ENCODE measurements around the gene TMEM135. TPM values are rescaled to one million over a fixed set of nuclear protein-coding genes. Genes with fewer than 3 reads are reported as not detected.

TMEM135 gene
- total RNA-seq, 1 experiment from 2014 or later, result 6.0 TPM

DNA sequence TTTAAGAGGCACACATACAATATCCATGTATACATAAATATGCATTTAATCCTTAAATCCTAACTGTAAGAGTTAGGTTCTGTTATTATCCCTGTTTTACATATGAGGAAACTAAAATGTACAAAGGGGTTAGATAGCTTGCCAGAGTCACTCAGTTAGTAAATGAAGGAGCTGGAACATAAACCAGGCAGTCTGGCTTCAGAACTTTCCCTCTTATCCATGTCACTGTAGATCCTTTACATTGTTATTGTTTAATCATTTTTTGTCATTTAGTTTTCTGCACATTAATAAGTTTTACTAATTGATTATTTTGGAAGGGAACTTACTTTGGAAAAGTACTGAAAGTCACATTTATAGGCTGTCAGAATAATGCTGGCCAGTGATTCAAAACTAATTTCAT, 282.4 kb downstream of the TMEM135 start:
- no peak overlapping the region for H3K4me3 ChIP-seq
- no peaks in the 10 kb centered on the region for H3K36me3 ChIP-seq
- H3K27ac ChIP-seq, result no peak overlapping the region
- H3K27me3 ChIP-seq (replicated peaks), result no peaks in the 10 kb centered on the region
- DNase-seq (ENCODE audit: low read depth in 1 of 2, low spot score in 2 of 2), result no peak
- H3K4me1 ChIP-seq (replicated peaks), result no peaks in the 10 kb centered on the region
- H3K9me3 ChIP-seq (replicated peaks), result no peaks in the 10 kb centered on the region

GRCh38 chr11:87322568-87322967, 284.8 kb downstream of the TMEM135 start:
- no peaks in the 10 kb centered on the region for H3K9me3 ChIP-seq (replicated peaks)
- DNase-seq (ENCODE audit: low read depth in 1 of 2, low spot score in 2 of 2), result no peak
- no peaks in the 10 kb centered on the region for H3K4me1 ChIP-seq (replicated peaks)

DNA sequence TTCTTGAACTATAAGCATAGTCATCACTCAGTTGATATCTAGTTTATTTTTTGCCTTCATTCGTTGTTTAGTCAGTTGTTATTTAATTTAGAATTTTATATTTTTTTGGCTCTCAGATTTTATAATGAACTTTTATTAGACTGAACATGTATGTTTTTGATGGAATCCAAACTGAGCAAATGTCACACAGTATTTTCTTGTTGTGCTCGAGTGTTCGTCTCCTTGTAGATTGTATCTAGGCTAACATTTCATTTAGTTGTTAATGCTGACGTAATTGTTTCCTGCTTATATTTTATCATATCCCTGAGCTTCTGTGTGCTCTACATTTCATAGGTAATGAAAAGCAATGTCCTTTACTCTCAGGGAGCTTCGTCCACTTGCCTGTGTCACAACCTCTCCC, 286.2 kb downstream of the TMEM135 start:
- H3K36me3 ChIP-seq, result no peaks in the 10 kb centered on the region
- H3K27ac ChIP-seq, result no peak overlapping the region
- no peaks in the 10 kb centered on the region for H3K4me1 ChIP-seq (replicated peaks)
- DNase-seq (ENCODE audit: low read depth in 1 of 2, low spot score in 2 of 2), result no peak
- H3K4me3 ChIP-seq, result no peak overlapping the region
- no peaks in the 10 kb centered on the region for H3K9me3 ChIP-seq (replicated peaks)
- no peaks in the 10 kb centered on the region for H3K27me3 ChIP-seq (replicated peaks)

More at GRCh38 chr11:87322568-87322967, 284.8 kb downstream of the TMEM135 start:
- Histone ChIP-seq H3K27ac (no peak overlapping the region), H3K4me3 (no peak overlapping the region), H3K36me3 (no peaks in the 10 kb centered on the region), H3K27me3 (replicated peaks) (no peaks in the 10 kb centered on the region)

- DNase-seq (ENCODE audit: low read depth in 1 of 2, low spot score in 2 of 2), result no peak
- Histone ChIP-seq H3K4me3 (no peak overlapping the region), H3K27ac (no peak overlapping the region), H3K4me1 (replicated peaks) (no peaks in the 10 kb centered on the region), H3K36me3 (no peaks in the 10 kb centered on the region), H3K9me3 (replicated peaks) (no peaks in the 10 kb centered on the region), H3K27me3 (replicated peaks) (no peaks in the 10 kb centered on the region)
Measured at GRCh38 chr11:87324817-87325489, 287.2 kb downstream of the TMEM135 start.

DNA sequence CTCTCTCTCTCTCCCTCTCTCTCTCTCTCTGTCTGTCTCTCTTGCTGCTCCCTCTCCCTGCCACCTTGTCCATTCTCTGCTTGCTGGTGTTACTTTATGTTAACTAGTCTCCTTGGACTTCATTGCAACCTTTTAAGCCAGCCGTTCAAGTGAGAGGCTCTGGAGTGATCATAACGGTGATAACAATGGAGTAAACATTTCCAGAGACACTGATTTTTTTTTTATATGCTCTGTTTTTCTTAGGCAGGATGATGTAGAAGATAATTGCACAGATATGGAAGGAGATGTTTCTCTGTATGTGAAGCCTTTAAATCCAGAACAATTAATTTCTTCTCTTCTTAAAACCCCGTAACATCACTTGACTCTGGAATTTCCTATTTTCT, 287.7 kb downstream of the TMEM135 start:
- no peaks in the 10 kb centered on the region for H3K36me3 ChIP-seq
- no peak overlapping the region for H3K27ac ChIP-seq
- H3K4me1 ChIP-seq (replicated peaks), result no peaks in the 10 kb centered on the region
- H3K4me3 ChIP-seq, result no peak overlapping the region
- H3K9me3 ChIP-seq (replicated peaks), result no peaks in the 10 kb centered on the region
- DNase-seq (ENCODE audit: low read depth in 1 of 2, low spot score in 2 of 2), result no peak
- H3K27me3 ChIP-seq (replicated peaks), result no peaks in the 10 kb centered on the region

DNA sequence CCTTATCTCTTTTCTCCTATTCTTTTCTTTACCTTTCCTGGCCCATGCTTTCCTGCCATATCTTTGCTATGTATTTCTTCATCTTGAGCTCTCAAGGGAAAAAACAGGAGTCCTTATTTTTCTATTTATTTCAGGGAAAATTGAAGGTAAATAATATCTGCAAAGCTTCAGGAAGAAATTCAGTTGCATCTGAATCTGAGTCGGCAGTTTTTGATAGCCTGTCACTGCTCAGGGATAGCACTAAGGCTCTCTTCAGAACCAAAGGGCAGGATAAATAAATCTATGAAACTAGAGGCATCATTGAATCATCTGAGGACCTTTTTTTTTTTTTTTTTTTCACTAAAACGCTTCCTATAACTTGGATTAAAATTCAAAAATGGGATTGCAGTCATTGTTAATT, 288.9 kb downstream of the TMEM135 start:
- Histone ChIP-seq H3K36me3 (no peaks in the 10 kb centered on the region), H3K4me3 (no peak overlapping the region), H3K27ac (no peak overlapping the region), H3K27me3 (replicated peaks) (no peaks in the 10 kb centered on the region), H3K4me1 (replicated peaks) (no peaks in the 10 kb centered on the region), H3K9me3 (replicated peaks) (no peaks in the 10 kb centered on the region)
- no peak for DNase-seq (ENCODE audit: low read depth in 1 of 2, low spot score in 2 of 2)

DNA sequence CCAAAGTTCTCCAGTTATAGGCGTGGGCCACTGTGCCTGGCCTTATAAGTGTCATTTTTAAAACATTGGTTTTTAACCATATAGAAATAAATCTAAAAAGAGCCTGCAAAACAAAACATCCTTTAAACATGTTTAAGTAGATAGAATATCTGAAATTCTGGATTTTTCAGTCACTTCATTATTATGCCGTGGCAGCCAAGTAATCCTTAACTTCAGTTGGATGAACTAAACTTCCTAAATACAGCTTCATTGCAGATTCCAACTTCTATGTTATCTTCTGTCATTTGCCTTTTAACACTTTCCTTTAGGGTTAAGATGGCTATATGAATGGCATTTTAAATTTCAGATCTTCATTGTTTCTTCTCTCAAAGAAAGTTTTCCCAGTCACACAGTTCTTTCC, 291.4 kb downstream of the TMEM135 start:
- Histone ChIP-seq H3K36me3 (no peaks in the 10 kb centered on the region), H3K27ac (no peak overlapping the region), H3K27me3 (replicated peaks) (no peaks in the 10 kb centered on the region), H3K9me3 (replicated peaks) (no peaks in the 10 kb centered on the region), H3K4me1 (replicated peaks) (no peaks in the 10 kb centered on the region), H3K4me3 (no peak overlapping the region)
- no peak for DNase-seq (ENCODE audit: low read depth in 1 of 2, low spot score in 2 of 2)

- H3K36me3 ChIP-seq, result no peaks in the 10 kb centered on the region
- H3K9me3 ChIP-seq (replicated peaks), result no peaks in the 10 kb centered on the region
- no peak for DNase-seq (ENCODE audit: low read depth in 1 of 2, low spot score in 2 of 2)
- H3K4me1 ChIP-seq (replicated peaks), result no peaks in the 10 kb centered on the region
- no peak overlapping the region for H3K27ac ChIP-seq
- no peaks in the 10 kb centered on the region for H3K27me3 ChIP-seq (replicated peaks)
- H3K4me3 ChIP-seq, result no peak overlapping the region
Measured at GRCh38 chr11:87330187-87330601, 292.5 kb downstream of the TMEM135 start.

DNA sequence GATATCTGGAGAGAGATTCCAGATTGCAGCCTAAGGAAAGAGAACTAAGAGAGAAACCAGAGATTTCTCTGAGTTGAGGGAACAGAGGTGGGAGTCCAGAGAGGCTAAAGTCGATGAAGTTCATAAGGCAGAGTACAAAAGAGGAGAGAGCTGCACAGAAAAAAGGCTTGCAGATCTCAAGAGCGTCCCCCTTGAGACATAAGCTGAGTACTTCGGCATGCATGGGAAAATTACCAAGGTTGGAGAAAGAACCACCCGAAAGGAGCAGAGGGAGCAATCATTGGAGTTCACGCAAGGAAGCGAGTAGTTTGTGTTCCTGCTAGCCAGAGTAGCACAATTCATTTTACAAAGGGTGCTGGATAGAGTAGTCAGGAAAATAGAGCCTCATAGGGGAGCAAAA, 293.5 kb downstream of the TMEM135 start:
- DNase-seq (ENCODE audit: low read depth in 1 of 2, low spot score in 2 of 2), result no peak
- no peak overlapping the region for H3K4me3 ChIP-seq
- no peaks in the 10 kb centered on the region for H3K9me3 ChIP-seq (replicated peaks)
- H3K27me3 ChIP-seq (replicated peaks), result no peaks in the 10 kb centered on the region
- no peaks in the 10 kb centered on the region for H3K36me3 ChIP-seq
- no peak overlapping the region for H3K27ac ChIP-seq
- H3K4me1 ChIP-seq (replicated peaks), result no peaks in the 10 kb centered on the region

DNA sequence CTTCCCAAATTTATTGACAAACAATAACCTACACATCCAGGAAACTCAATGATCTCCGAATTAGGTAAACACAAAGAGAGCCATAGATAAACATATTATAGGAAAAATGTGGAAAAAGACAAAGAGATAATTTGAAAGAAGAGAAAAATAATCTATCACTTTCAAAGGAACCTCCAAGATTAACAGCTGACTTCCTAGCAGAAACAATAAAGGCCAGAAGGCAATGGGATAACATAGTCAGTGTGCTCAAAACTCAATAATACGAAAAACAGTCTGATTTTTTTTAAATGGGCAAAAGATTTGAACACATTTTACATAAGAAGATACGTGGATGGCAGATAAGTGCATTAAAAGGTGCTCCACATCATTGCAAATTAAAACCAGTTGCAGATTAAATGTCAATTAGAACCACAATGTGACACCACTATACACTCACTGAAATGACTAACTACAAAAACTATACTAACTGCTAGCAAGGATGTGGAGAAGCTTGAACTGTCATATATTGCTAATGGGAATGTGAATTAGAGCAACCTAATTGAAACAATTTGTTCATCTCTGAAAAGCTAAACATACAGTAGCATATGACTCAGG, 300.4 kb downstream of the TMEM135 start:
- Histone ChIP-seq H3K4me3 (no peak overlapping the region), H3K27me3 (replicated peaks) (no peaks in the 10 kb centered on the region), H3K4me1 (replicated peaks) (no peaks in the 10 kb centered on the region), H3K36me3 (no peaks in the 10 kb centered on the region), H3K9me3 (replicated peaks) (no peaks in the 10 kb centered on the region), H3K27ac (no peak overlapping the region)
- DNase-seq (ENCODE audit: low read depth in 1 of 2, low spot score in 2 of 2), result no peak

DNA sequence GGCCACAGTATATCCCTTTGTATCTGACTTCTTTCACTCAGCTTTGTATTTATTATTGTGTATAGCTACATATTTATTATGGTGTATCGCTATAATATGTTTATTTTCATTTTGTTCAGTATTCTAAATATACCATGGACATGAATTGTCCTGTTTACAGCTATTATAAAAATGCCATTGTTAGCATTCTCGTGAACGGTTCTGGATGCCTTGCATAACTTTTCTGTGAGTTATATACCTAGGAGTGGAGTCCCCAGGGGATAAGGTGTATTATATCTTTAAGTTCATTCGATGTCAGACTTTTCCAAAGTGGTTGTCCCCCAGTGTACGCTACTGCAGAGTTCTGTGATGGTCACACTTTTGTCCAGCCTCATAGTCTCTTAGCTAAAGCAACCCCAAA, 301.7 kb downstream of the TMEM135 start:
- no peaks in the 10 kb centered on the region for H3K27me3 ChIP-seq (replicated peaks)
- no peaks in the 10 kb centered on the region for H3K36me3 ChIP-seq
- no peak overlapping the region for H3K4me3 ChIP-seq
- no peak overlapping the region for H3K27ac ChIP-seq
- DNase-seq (ENCODE audit: low read depth in 1 of 2, low spot score in 2 of 2), result no peak
- H3K9me3 ChIP-seq (replicated peaks), result no peaks in the 10 kb centered on the region
- no peaks in the 10 kb centered on the region for H3K4me1 ChIP-seq (replicated peaks)

- DNase-seq (ENCODE audit: low read depth in 1 of 2, low spot score in 2 of 2), result no peak
- no peak overlapping the region for H3K4me3 ChIP-seq
- H3K4me1 ChIP-seq (replicated peaks), result no peaks in the 10 kb centered on the region
- no peaks in the 10 kb centered on the region for H3K27me3 ChIP-seq (replicated peaks)
- H3K27ac ChIP-seq, result no peak overlapping the region
- no peaks in the 10 kb centered on the region for H3K9me3 ChIP-seq (replicated peaks)
- H3K36me3 ChIP-seq, result no peaks in the 10 kb centered on the region
Measured at GRCh38 chr11:87347441-87347840, 309.7 kb downstream of the TMEM135 start.

DNA sequence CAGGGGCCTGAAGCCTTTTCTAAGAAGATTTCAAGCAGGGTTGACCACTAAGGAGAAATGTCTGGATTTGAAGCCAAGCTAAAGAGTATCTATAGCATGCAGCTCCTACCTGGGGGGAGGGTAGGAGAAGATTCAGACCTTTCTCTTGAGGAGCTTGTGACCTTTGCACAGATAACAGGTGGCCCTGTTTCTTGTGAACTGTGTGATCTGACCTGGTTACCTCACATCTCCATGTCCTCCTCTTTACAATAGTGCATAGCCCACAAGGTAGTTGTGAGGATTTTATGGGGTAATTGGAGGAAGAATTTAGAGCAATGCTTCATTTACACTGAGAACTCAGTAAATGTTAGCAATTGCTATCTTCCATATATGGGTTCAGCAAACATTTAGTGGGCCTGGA, 310.1 kb downstream of the TMEM135 start:
- H3K36me3 ChIP-seq, result no peaks in the 10 kb centered on the region
- H3K4me3 ChIP-seq, result no peak overlapping the region
- DNase-seq (ENCODE audit: low read depth in 1 of 2, low spot score in 2 of 2), result no peak
- H3K9me3 ChIP-seq (replicated peaks), result no peaks in the 10 kb centered on the region
- H3K27ac ChIP-seq, result no peak overlapping the region
- H3K4me1 ChIP-seq (replicated peaks), result peaks cover under 1% of the 10 kb centered on the region; the same call in 1 of the 2 replicates
- H3K27me3 ChIP-seq (replicated peaks), result no peaks in the 10 kb centered on the region

DNA sequence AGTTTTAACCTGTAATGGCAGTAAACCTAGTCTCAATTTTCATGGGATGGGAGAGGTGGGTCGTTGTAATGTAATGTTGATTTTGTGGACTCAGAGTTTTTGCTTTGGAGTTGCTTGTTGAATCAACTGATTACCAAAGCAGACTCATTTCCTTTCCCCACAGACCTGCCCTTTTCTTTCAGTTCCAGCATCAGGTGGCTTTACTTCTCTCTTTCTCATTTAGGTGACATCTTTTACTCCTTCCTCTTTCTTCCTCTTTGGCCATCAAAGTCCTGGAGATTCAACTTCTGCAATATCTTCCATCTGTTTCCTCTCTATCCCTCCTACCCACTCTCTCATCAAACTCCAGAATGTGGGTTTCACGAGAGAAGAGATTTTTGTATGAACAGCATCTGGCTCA, 313.9 kb downstream of the TMEM135 start:
- H3K27me3 ChIP-seq (replicated peaks), result no peaks in the 10 kb centered on the region
- no peak overlapping the region for H3K27ac ChIP-seq
- no peaks in the 10 kb centered on the region for H3K36me3 ChIP-seq
- H3K4me3 ChIP-seq, result no peak overlapping the region
- peaks cover 3% of the 10 kb centered on the region; the same call in 1 of the 2 replicates for H3K4me1 ChIP-seq (replicated peaks)
- H3K9me3 ChIP-seq (replicated peaks), result no peaks in the 10 kb centered on the region
- DNase-seq (ENCODE audit: low read depth in 1 of 2, low spot score in 2 of 2), result no peak

Measured in SJSA1 (cell line).